ENCODE measurements around the gene KLHL36. TPM values are rescaled to one million over a fixed set of nuclear protein-coding genes. Genes with fewer than 3 reads are reported as not detected.

Gene KLHL36
- total and polyA plus RNA-seq, 2 donors from 2014 or later: 13.7 to 76.6 TPM

DNA sequence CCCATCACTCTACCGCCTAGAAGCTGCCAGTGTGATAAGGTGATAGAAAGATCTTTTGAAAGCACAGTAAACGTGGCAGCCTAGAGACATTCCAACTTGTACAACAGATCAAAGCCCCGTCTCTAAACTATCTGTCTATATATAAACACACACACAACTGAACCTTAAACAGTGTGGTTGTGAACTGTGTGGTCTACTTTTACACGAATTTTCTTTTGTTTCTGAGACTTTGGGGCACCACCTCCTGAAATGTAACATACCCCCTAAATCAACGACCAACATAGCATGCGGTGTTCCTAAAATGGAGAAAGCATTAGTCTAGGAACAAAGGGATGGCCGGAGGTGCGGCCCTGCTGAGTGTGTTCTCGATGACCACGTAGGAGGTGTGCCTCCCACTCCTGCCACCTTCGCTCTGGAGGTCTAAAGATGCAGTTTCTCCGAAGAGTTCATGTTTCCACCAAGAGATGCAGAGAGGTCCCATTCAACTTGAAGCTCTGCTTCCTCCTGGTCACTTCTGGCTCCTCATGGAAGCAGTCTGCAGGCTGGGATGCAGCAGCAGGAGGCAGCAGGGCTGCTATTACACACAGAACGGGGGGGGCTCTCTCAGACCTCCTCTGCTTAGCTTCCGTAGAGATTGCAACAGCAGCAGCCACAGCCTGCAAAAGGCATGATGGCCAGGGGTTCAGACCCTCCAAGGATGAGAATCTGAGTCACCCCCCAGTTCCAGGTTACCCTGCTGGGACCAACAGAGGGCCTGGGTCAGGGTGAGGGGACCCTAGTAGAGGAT, 28.9 kb downstream of the KLHL36 start:
- Histone ChIP-seq H3K4me3 (ENCODE audit: low read length in 3 of 3) (no peak overlapping the region), H3K27ac (ENCODE audit: low read depth in 2 of 2, low read length in 2 of 2) (no peak overlapping the region), H3K9ac (ENCODE audit: low read length in 3 of 3) (no peak overlapping the region), H3K27me3 (ENCODE audit: control insufficient read depth, insufficient read depth, low read length) (no peaks in the 10 kb centered on the region), H3K36me3 (ENCODE audit: control insufficient read depth in 2 of 3, insufficient read depth in 3 of 3, low read length in 3 of 3) (no peaks in the 10 kb centered on the region), H3K9me3 (ENCODE audit: control insufficient read depth in 2 of 3, insufficient read depth in 1 of 3, low read length in 3 of 3) (no peaks in the 10 kb centered on the region), H3K4me1 (ENCODE audit: control insufficient read depth in 2 of 3, insufficient read depth in 2 of 3, low read depth in 1 of 3, low read length in 3 of 3) (no peaks in the 10 kb centered on the region)
- TF ChIP-seq, protein P1, sequence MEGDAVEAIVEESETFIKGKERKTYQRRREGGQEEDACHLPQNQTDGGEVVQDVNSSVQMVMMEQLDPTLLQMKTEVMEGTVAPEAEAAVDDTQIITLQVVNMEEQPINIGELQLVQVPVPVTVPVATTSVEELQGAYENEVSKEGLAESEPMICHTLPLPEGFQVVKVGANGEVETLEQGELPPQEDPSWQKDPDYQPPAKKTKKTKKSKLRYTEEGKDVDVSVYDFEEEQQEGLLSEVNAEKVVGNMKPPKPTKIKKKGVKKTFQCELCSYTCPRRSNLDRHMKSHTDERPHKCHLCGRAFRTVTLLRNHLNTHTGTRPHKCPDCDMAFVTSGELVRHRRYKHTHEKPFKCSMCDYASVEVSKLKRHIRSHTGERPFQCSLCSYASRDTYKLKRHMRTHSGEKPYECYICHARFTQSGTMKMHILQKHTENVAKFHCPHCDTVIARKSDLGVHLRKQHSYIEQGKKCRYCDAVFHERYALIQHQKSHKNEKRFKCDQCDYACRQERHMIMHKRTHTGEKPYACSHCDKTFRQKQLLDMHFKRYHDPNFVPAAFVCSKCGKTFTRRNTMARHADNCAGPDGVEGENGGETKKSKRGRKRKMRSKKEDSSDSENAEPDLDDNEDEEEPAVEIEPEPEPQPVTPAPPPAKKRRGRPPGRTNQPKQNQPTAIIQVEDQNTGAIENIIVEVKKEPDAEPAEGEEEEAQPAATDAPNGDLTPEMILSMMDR (IDR thresholded peaks at IDR 0.05; ENCODE audit: borderline replicate concordance, extremely low read depth, insufficient read depth): no peak
- FAIRE-seq: no peak
- intact Hi-C loops (cut with DNase I): loop anchor here (10.0 kb wide), 1 partner anchor 48 kb away; no protein-coding TSS in a partner anchor
- DNase-seq: peak in 2 of 5 donors; percentile 31 to 39

DNA sequence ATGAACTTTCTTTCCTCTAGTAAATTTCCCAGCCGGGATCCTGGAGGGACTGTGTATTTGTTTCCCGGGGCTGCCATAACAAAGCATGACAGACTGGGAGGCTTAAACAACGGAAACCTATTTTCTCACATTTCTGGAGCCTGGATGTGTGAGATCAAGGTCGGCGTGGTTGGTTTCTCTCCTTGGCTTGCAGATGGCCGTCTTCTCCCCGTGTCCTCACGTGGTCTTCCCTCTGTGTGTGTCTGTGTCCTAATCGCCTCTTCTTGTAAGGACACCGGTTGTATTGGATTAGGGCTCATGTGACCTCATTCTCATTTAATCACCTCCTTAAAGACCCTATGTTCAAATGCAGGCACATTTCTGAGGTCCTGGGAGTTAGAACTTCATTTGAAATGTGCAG, 29.5 kb downstream of the KLHL36 start:
- FAIRE-seq: no peak
- intact Hi-C loops (cut with DNase I): loop anchor here (10.0 kb wide), 1 partner anchor 47 kb away; no protein-coding TSS in a partner anchor
- TF ChIP-seq, protein P1 (IDR thresholded peaks at IDR 0.05; ENCODE audit: borderline replicate concordance, extremely low read depth, insufficient read depth): no peak
- Histone ChIP-seq H3K4me1 (ENCODE audit: control insufficient read depth in 2 of 3, insufficient read depth in 2 of 3, low read depth in 1 of 3, low read length in 3 of 3) (no peaks in the 10 kb centered on the region), H3K27ac (ENCODE audit: low read depth in 2 of 2, low read length in 2 of 2) (no peak overlapping the region), H3K9me3 (ENCODE audit: control insufficient read depth in 2 of 3, insufficient read depth in 1 of 3, low read length in 3 of 3) (no peaks in the 10 kb centered on the region), H3K9ac (ENCODE audit: low read length in 3 of 3) (no peak overlapping the region), H3K4me3 (ENCODE audit: low read length in 3 of 3) (no peak overlapping the region), H3K36me3 (ENCODE audit: control insufficient read depth in 2 of 3, insufficient read depth in 3 of 3, low read length in 3 of 3) (no peaks in the 10 kb centered on the region), H3K27me3 (ENCODE audit: control insufficient read depth, insufficient read depth, low read length) (no peaks in the 10 kb centered on the region)
- peak in 2 of 5 donors; percentile 7 to 49 for DNase-seq

DNA sequence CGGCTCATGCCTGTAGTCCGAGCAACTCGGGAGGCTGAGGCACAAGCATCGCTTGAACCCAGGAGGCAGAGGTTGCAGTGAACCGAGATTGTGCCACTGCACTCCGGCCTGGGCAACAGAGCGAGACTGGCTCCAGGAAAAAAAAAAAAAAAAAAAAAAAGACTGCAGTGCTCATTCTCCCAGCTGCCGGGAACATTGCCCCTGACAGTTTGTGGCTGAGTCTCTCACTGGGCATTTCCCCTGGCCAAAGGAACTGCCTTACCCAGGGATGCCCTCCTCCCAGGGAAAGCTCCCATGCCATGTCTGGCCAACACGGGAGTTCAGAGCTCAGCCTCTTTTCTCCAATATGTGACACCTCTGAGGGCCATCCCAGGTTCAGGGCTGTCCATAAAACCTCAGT, 30.2 kb downstream of the KLHL36 start:
- DNase-seq: peak in 1 of 5 donors; percentile 12

More for the DNA sequence above, 30.2 kb downstream of the KLHL36 start:
- no peaks in the 10 kb centered on the region for H3K36me3 ChIP-seq (ENCODE audit: control insufficient read depth in 2 of 3, insufficient read depth in 3 of 3, low read length in 3 of 3)
- no peak overlapping the region for H3K27ac ChIP-seq (ENCODE audit: low read depth in 2 of 2, low read length in 2 of 2)
- H3K4me3 ChIP-seq (ENCODE audit: low read length in 3 of 3): no peak overlapping the region
- no peak for FAIRE-seq
- H3K27me3 ChIP-seq (ENCODE audit: control insufficient read depth, insufficient read depth, low read length): no peaks in the 10 kb centered on the region
- H3K9me3 ChIP-seq (ENCODE audit: control insufficient read depth in 2 of 3, insufficient read depth in 1 of 3, low read length in 3 of 3): no peaks in the 10 kb centered on the region
- TF ChIP-seq, protein P1 (IDR thresholded peaks at IDR 0.05; ENCODE audit: borderline replicate concordance, extremely low read depth, insufficient read depth): no peak
- no peak overlapping the region for H3K9ac ChIP-seq (ENCODE audit: low read length in 3 of 3)
- H3K4me1 ChIP-seq (ENCODE audit: control insufficient read depth in 2 of 3, insufficient read depth in 2 of 3, low read depth in 1 of 3, low read length in 3 of 3): no peaks in the 10 kb centered on the region
- intact Hi-C loops (cut with DNase I): loop anchor here (10.0 kb wide), 1 partner anchor 46 kb away; no protein-coding TSS in a partner anchor

Measured in kidney (tissue), 14 donors.